Endothelial cell of umbilical vein (primary cell): ENCODE measurements around the gene SIAH2. TPM values are rescaled to one million over a fixed set of nuclear protein-coding genes. Genes with fewer than 3 reads are reported as not detected.

ENCODE experiments used
- BruUV-seq: library from RNA; stranded (reverse); fragments of 400-500 nt; replicated peaks from 2 replicates; lab custom pipeline; 2021; lab: Mats Ljungman, UMichigan
- CTCF ChIA-PET: fragments of 300-600, 350-600 bp; sonication (Branson Sonifier 250); formaldehyde crosslinking; loops from one replicate; lab custom pipeline; 2021; ENCODE audit warnings: antibody characterized with exemption, inconsistent platforms; lab: Charles Lee
- POLR2A ChIA-PET: fragments of 300-600, 350-600 bp; sonication (Branson Sonifier 250); formaldehyde crosslinking; loops from one replicate; lab custom pipeline; 2021; ENCODE audit warnings: antibody characterized with exemption, inconsistent platforms; lab: Charles Lee
- DNase-seq: peaks from one replicate; pipeline ENCODE4 v3.0.0-alpha.2; 2011; ENCODE audit warnings: low read depth, low spot score
- FAIRE-seq: peaks from 2 replicates; lab custom pipeline; 2011; peaks lifted over from hg19 to GRCh38; lab: Jason Lieb, UNC
- H2AFZ ChIP-seq: 2 replicates; pipeline ENCODE4 v1.6.0; 2012; ENCODE audit warnings: low read depth, low read length, control low read depth, inconsistent platforms
- H3K27ac ChIP-seq: 2 replicates; pipeline ENCODE4 v1.5.1; 2011; ENCODE audit warnings: low read depth, mild to moderate bottlenecking, control low read depth, low read length, moderate library complexity; ENCODE audit not compliant: insufficient read depth
- H3K27me3 ChIP-seq, 2 experiments: 2 replicates each; pipeline versions ENCODE4 v1.6.0 to v1.6.1; 2011; ENCODE audit warnings: low read length in 2 of 2, mixed read lengths in 1 of 2; ENCODE audit not compliant: control insufficient read depth in 2 of 2, insufficient read depth in 2 of 2
- H3K36me3 ChIP-seq, 2 experiments: 2 replicates in 1 of 2; 3 replicates in 1 of 2; pipeline ENCODE4 v1.5.1; 2011; ENCODE audit warnings: low read length in 2 of 2, mild to moderate bottlenecking in 1 of 2, moderate library complexity in 1 of 2; ENCODE audit not compliant: control insufficient read depth in 2 of 2, insufficient read depth in 2 of 2; ENCODE audit errors: extremely low read depth in 1 of 2
- H3K4me1 ChIP-seq: 3 replicates; pipeline ENCODE4 v1.5.1; 2011; ENCODE audit warnings: mild to moderate bottlenecking, low read length; ENCODE audit not compliant: control insufficient read depth, insufficient read depth; ENCODE audit errors: extremely low read depth
- H3K4me2 ChIP-seq: 2 replicates; pipeline ENCODE4 v1.6.1; 2011; ENCODE audit warnings: low read length, control low read depth, mixed read lengths; ENCODE audit not compliant: insufficient read depth
- H3K4me3 ChIP-seq, 3 experiments: fragments of 200-600 bp in 1 of 3; sonication (generic), shearing (Covaris generic) in 1 of 3; replicated peaks in 1 of 3; 2 replicates each; pipeline ENCODE4 v1.5.1; 2011 to 2016; ENCODE audit warnings: control low read depth in 3 of 3, low read length in 3 of 3, mild to moderate bottlenecking in 2 of 3, inconsistent platforms in 1 of 3, low read depth in 1 of 3, moderate library complexity in 1 of 3; ENCODE audit not compliant: insufficient read depth in 1 of 3
- H3K79me2 ChIP-seq: 2 replicates; pipeline ENCODE4 v1.6.0; 2012; ENCODE audit warnings: low read length, inconsistent platforms; ENCODE audit not compliant: control insufficient read depth, insufficient read depth
- H3K9ac ChIP-seq: replicated peaks from 2 replicates; pipeline ENCODE3; 2011; ENCODE audit warnings: low read length, control low read depth; ENCODE audit not compliant: insufficient read depth; ENCODE audit errors: extremely low read depth
- H3K9me1 ChIP-seq: replicated peaks from 3 replicates; pipeline ENCODE4 v1.6.0; 2011; ENCODE audit warnings: mild to moderate bottlenecking, low read length; ENCODE audit not compliant: control insufficient read depth, insufficient read depth; ENCODE audit errors: extremely low read depth
- H3K9me3 ChIP-seq: replicated peaks from 2 replicates; pipeline ENCODE4 v1.5.1; 2012; ENCODE audit warnings: low read length, inconsistent platforms; ENCODE audit not compliant: control insufficient read depth, insufficient read depth
- H4K20me1 ChIP-seq: replicated peaks from 2 replicates; pipeline ENCODE3; 2011; ENCODE audit warnings: mild to moderate bottlenecking, low read length; ENCODE audit not compliant: control insufficient read depth, insufficient read depth; ENCODE audit errors: extremely low read depth
- EZH2 ChIP-seq: IDR thresholded peaks from 2 replicates; pipeline ENCODE4 v1.6.1; 2012; ENCODE audit warnings: borderline replicate concordance, low read depth, mild to moderate bottlenecking, moderate library complexity, low read length, inconsistent platforms; ENCODE audit not compliant: severe bottlenecking
- FOS ChIP-seq: IDR thresholded peaks from 2 replicates; pipeline ENCODE4 v1.6.1; 2011; ENCODE audit warnings: mild to moderate bottlenecking, low read length, moderate library complexity, borderline replicate concordance; ENCODE audit not compliant: insufficient read depth
- GATA2 ChIP-seq: IDR thresholded peaks from 2 replicates; pipeline ENCODE4 v1.7.0; 2011; ENCODE audit warnings: low read depth, mild to moderate bottlenecking, moderate library complexity, mixed read lengths, low read length; ENCODE audit not compliant: insufficient read length, insufficient read depth
- JUN ChIP-seq: IDR thresholded peaks from 2 replicates; pipeline ENCODE4 v1.6.1; 2011; ENCODE audit warnings: borderline replicate concordance, low read depth; ENCODE audit not compliant: insufficient read length, insufficient read depth
- MYC ChIP-seq: IDR thresholded peaks from one replicate; pipeline ENCODE4 v1.6.1; 2011; ENCODE audit warnings: mild to moderate bottlenecking, low read depth, low read length
- POLR2A ChIP-seq: IDR thresholded peaks from 2 replicates; pipeline ENCODE4 v1.6.1; 2012; ENCODE audit warnings: low read depth, mild to moderate bottlenecking, control low read depth, low read length
- POLR2AphosphoS5 ChIP-seq: IDR thresholded peaks from 2 replicates; pipeline ENCODE4 v1.6.1; 2012; ENCODE audit warnings: low read depth, mild to moderate bottlenecking, control low read depth, low read length, moderate library complexity; ENCODE audit not compliant: insufficient read depth
- dilution Hi-C: fragments of 300-500 bp; cut with MboI; formaldehyde crosslinking; loops from one replicate; pipeline ENCODE4 v1.15.0; 2019; ENCODE audit warnings: low sequenced_read_pairs; ENCODE audit not compliant: extremely low pct_ligation_motif_present
- intact Hi-C: fragments of 100-400 bp; cut with micrococcal nuclease; formaldehyde crosslinking; loops from one replicate; pipeline ENCODE4 v1.10.0; 2022
- polyA plus RNA-seq, 4 experiments: library from polyadenylated mRNA; depleted of rRNA in 3 of 4; stranded (reverse) in 3 of 4; unstranded in 1 of 4; fragments of >200 nt; gene quantifications; 2 replicates each; pipeline versions ENCODE4 v1.2.1 to v1.2.3, GENCODE V29; 2011 to 2012; ENCODE audit warnings: missing spikeins in 1 of 4
- total RNA-seq: library from RNA; stranded (reverse); gene quantifications from 2 replicates; pipeline ENCODE4 v1.2.3, GENCODE V29; 2021
- TF ChIP-seq, protein P1 (sequence below), 2 donors: IDR thresholded peaks; 1 replicate in 1 of 2; 2 replicates in 1 of 2; pipeline ENCODE4 v1.5.1; 2011; ENCODE audit warnings: low read length in 2 of 2, mild to moderate bottlenecking in 2 of 2, moderate library complexity in 2 of 2, control low read depth in 1 of 2, inconsistent platforms in 1 of 2, low read depth in 1 of 2; ENCODE audit not compliant: insufficient read depth in 1 of 2; ENCODE audit errors: extremely low read depth in 1 of 2
- TF ChIP-seq, protein P2 (sequence below): IDR thresholded peaks from 2 replicates; pipeline ENCODE4 v1.6.1; 2011; ENCODE audit not compliant: insufficient read depth, insufficient read length

The SIAH2 gene
- total and polyA plus RNA-seq, 2 donors (not counting 3 experiments of a cell fraction or from before 2014, with no cell fraction given) = 16.7 to 25.1 TPM

GRCh38 chr3:150757364-150757763 is 5.6 kb downstream of the SIAH2 start:
- Histone ChIP-seq H3K4me1 (peaks cover 13% of the 10 kb centered on the region), H3K4me2 (no peak overlapping the region), H4K20me1 (no peaks in the 10 kb centered on the region), H3K27me3 (no peaks in the 10 kb centered on the region), H2AFZ (no peak overlapping the region), H3K36me3 (no peaks in the 10 kb centered on the region), H3K27ac (no peak overlapping the region), H3K9ac (no peak overlapping the region), H3K9me3 (no peaks in the 10 kb centered on the region), H3K9me1 (no peaks in the 10 kb centered on the region), H3K79me2 (peaks cover 84% of the 10 kb centered on the region), H3K4me3 (no peak overlapping the region)
- dilution Hi-C loops = no loop called here
- intact Hi-C loops = no loop called here
- BruUV-seq = no TSS peak
- POLR2A ChIA-PET = no interaction called here
- DNase-seq (no peak), FAIRE-seq (no peak)
- CTCF ChIA-PET = no interaction called here
- TF ChIP-seq EZH2 (no peak), POLR2AphosphoS5 (no peak), POLR2A (no peak), FOS (no peak), JUN (no peak), GATA2 (no peak), MYC (no peak)
- TF ChIP-seq, protein P1, sequence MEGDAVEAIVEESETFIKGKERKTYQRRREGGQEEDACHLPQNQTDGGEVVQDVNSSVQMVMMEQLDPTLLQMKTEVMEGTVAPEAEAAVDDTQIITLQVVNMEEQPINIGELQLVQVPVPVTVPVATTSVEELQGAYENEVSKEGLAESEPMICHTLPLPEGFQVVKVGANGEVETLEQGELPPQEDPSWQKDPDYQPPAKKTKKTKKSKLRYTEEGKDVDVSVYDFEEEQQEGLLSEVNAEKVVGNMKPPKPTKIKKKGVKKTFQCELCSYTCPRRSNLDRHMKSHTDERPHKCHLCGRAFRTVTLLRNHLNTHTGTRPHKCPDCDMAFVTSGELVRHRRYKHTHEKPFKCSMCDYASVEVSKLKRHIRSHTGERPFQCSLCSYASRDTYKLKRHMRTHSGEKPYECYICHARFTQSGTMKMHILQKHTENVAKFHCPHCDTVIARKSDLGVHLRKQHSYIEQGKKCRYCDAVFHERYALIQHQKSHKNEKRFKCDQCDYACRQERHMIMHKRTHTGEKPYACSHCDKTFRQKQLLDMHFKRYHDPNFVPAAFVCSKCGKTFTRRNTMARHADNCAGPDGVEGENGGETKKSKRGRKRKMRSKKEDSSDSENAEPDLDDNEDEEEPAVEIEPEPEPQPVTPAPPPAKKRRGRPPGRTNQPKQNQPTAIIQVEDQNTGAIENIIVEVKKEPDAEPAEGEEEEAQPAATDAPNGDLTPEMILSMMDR (IDR thresholded peaks at IDR 0.05; ENCODE audit: extremely low read depth in 1 of 2, insufficient read depth in 1 of 2, low read depth in 1 of 2, low read length in 2 of 2) = no peak
- TF ChIP-seq, protein P2, sequence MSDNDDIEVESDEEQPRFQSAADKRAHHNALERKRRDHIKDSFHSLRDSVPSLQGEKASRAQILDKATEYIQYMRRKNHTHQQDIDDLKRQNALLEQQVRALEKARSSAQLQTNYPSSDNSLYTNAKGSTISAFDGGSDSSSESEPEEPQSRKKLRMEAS = no peak
